ENCODE results near the gene PTGS1.

The PTGS1 gene

GRCh38 chr9:122338994-122339393 is 31.8 kb upstream of the PTGS1 start:
- TF ChIP-seq GATA3 (IDR thresholded peaks at IDR 0.05; ENCODE audit: low read depth, low read length) (no peak), GATA2 (IDR thresholded peaks at IDR 0.05; ENCODE audit: low read depth, low read length) (no peak)

- TF ChIP-seq GATA3 (IDR thresholded peaks at IDR 0.05; ENCODE audit: low read depth, low read length) (no peak), GATA2 (IDR thresholded peaks at IDR 0.05; ENCODE audit: low read depth, low read length) (no peak)
Measured at GRCh38 chr9:122339579-122339978, 31.2 kb upstream of the PTGS1 start.

GRCh38 chr9:122340161-122340560 is 30.7 kb upstream of the PTGS1 start:
- TF ChIP-seq GATA2 (IDR thresholded peaks at IDR 0.05; ENCODE audit: low read depth, low read length) (no peak), GATA3 (IDR thresholded peaks at IDR 0.05; ENCODE audit: low read depth, low read length) (no peak)

- TF ChIP-seq GATA3 (IDR thresholded peaks at IDR 0.05; ENCODE audit: low read depth, low read length), result no peak
- TF ChIP-seq GATA2 (IDR thresholded peaks at IDR 0.05; ENCODE audit: low read depth, low read length), result no peak
Measured at GRCh38 chr9:122342323-122343050, 28.3 kb upstream of the PTGS1 start.

- TF ChIP-seq GATA3 (IDR thresholded peaks at IDR 0.05; ENCODE audit: low read depth, low read length) (no peak), GATA2 (IDR thresholded peaks at IDR 0.05; ENCODE audit: low read depth, low read length) (no peak)
Measured at GRCh38 chr9:122346478-122347347, 24.1 kb upstream of the PTGS1 start.

GRCh38 chr9:122347348-122348287 is 23.2 kb upstream of the PTGS1 start:
- TF ChIP-seq GATA2 (IDR thresholded peaks at IDR 0.05; ENCODE audit: low read depth, low read length) (no peak), GATA3 (IDR thresholded peaks at IDR 0.05; ENCODE audit: low read depth, low read length) (no peak)

- TF ChIP-seq GATA3 (IDR thresholded peaks at IDR 0.05; ENCODE audit: low read depth, low read length), result no peak
- no peak for TF ChIP-seq GATA2 (IDR thresholded peaks at IDR 0.05; ENCODE audit: low read depth, low read length)
Measured at GRCh38 chr9:122348288-122348777, 22.5 kb upstream of the PTGS1 start.

GRCh38 chr9:122348791-122349190 is 22.0 kb upstream of the PTGS1 start:
- TF ChIP-seq GATA3 (IDR thresholded peaks at IDR 0.05; ENCODE audit: low read depth, low read length) (no peak), GATA2 (IDR thresholded peaks at IDR 0.05; ENCODE audit: low read depth, low read length) (no peak)

GRCh38 chr9:122349201-122349600 is 21.6 kb upstream of the PTGS1 start:
- no peak for TF ChIP-seq GATA2 (IDR thresholded peaks at IDR 0.05; ENCODE audit: low read depth, low read length)
- TF ChIP-seq GATA3 (IDR thresholded peaks at IDR 0.05; ENCODE audit: low read depth, low read length), result no peak

- TF ChIP-seq GATA3 (IDR thresholded peaks at IDR 0.05; ENCODE audit: low read depth, low read length), result no peak
- no peak for TF ChIP-seq GATA2 (IDR thresholded peaks at IDR 0.05; ENCODE audit: low read depth, low read length)
Measured at GRCh38 chr9:122350577-122351355, 20.1 kb upstream of the PTGS1 start.

- TF ChIP-seq GATA3 (IDR thresholded peaks at IDR 0.05; ENCODE audit: low read depth, low read length), result no peak
- no peak for TF ChIP-seq GATA2 (IDR thresholded peaks at IDR 0.05; ENCODE audit: low read depth, low read length)
Measured at GRCh38 chr9:122354536-122355199, 16.2 kb upstream of the PTGS1 start.

- TF ChIP-seq GATA2 (IDR thresholded peaks at IDR 0.05; ENCODE audit: low read depth, low read length) (no peak), GATA3 (IDR thresholded peaks at IDR 0.05; ENCODE audit: low read depth, low read length) (no peak)
Measured at GRCh38 chr9:122355336-122355875, 15.4 kb upstream of the PTGS1 start.

Measured in SH-SY5Y (cell line).